ENCODE results near the gene SYT11. TPM values are rescaled to one million over a fixed set of nuclear protein-coding genes. Genes with fewer than 3 reads are reported as not detected.
A peak's percentile ranks its signal among the peaks of the same experiment; 100 is the strongest.

The SYT11 gene
- total RNA-seq, 1 donor from 2014 or later: 2.3 TPM

- H3K36me3 Mint-ChIP-seq: peaks cover 15% of the 10 kb centered on the region
- H3K9me3 Mint-ChIP-seq: no peaks in the 10 kb centered on the region
- peaks cover 13% of the 10 kb centered on the region for H3K4me1 Mint-ChIP-seq (ENCODE audit: unreplicated experiment)
- peak within 1 kb of the TSS; percentile 100 for H3K4me3 Mint-ChIP-seq
- no peak for TF ChIP-seq CTCF (conservative IDR thresholded peaks at IDR 0.05)
- peaks cover 16% of the 10 kb centered on the region for H3K27me3 Mint-ChIP-seq
- DNase-seq (ENCODE audit: extremely low spot score, unreplicated experiment): peak; percentile 85
- peak within 1 kb of the TSS; percentile 98 for H3K27ac Mint-ChIP-seq
Measured at GRCh38 chr1:155856975-155857930, 2.1 kb upstream of the SYT11 start, which contains the start of gene GON4L. TSS of gene GON4L (minus strand) at chr1:155857214. CDS start at chr1:155853780, 3,434 bp downstream.

GRCh38 chr1:155858800-155859233 lies 550 bp upstream of the SYT11 start:
- peaks cover 13% of the 10 kb centered on the region for H3K4me1 Mint-ChIP-seq (ENCODE audit: unreplicated experiment)
- peak overlapping the region; percentile 89 for H3K4me3 Mint-ChIP-seq
- peaks cover 22% of the 10 kb centered on the region for H3K27me3 Mint-ChIP-seq
- peak overlapping the region; percentile 83 for H3K27ac Mint-ChIP-seq
- TF ChIP-seq CTCF (conservative IDR thresholded peaks at IDR 0.05): no peak
- no peaks in the 10 kb centered on the region for H3K9me3 Mint-ChIP-seq
- DNase-seq (ENCODE audit: extremely low spot score, unreplicated experiment): no peak
- peaks cover 9% of the 10 kb centered on the region for H3K36me3 Mint-ChIP-seq

- Mint-ChIP-seq H3K4me3 (no peak overlapping the region), H3K27ac (no peak overlapping the region), H3K9me3 (no peaks in the 10 kb centered on the region), H3K36me3 (peaks cover 6% of the 10 kb centered on the region), H3K27me3 (peaks cover 22% of the 10 kb centered on the region), H3K4me1 (ENCODE audit: unreplicated experiment) (peaks cover 13% of the 10 kb centered on the region)
- no peak for DNase-seq (ENCODE audit: extremely low spot score, unreplicated experiment)
- TF ChIP-seq CTCF (conservative IDR thresholded peaks at IDR 0.05): no peak
Measured at GRCh38 chr1:155859881-155860871, 809 bp downstream of the SYT11 start.

GRCh38 chr1:155860970-155861510 lies 1.7 kb downstream of the SYT11 start:
- Mint-ChIP-seq H3K27me3 (peaks cover 22% of the 10 kb centered on the region), H3K36me3 (peaks cover 4% of the 10 kb centered on the region), H3K4me3 (peak overlapping the region; percentile 42), H3K9me3 (no peaks in the 10 kb centered on the region), H3K4me1 (ENCODE audit: unreplicated experiment) (peaks cover 13% of the 10 kb centered on the region), H3K27ac (no peak overlapping the region)
- no peak for DNase-seq (ENCODE audit: extremely low spot score, unreplicated experiment)
- TF ChIP-seq CTCF (conservative IDR thresholded peaks at IDR 0.05): no peak

- no peak overlapping the region for H3K27ac Mint-ChIP-seq
- no peaks in the 10 kb centered on the region for H3K9me3 Mint-ChIP-seq
- H3K4me1 Mint-ChIP-seq (ENCODE audit: unreplicated experiment): peaks cover 11% of the 10 kb centered on the region
- no peak for DNase-seq (ENCODE audit: extremely low spot score, unreplicated experiment)
- H3K27me3 Mint-ChIP-seq: peaks cover 22% of the 10 kb centered on the region
- H3K4me3 Mint-ChIP-seq: no peak overlapping the region
- no peak for TF ChIP-seq CTCF (conservative IDR thresholded peaks at IDR 0.05)
- peaks cover 3% of the 10 kb centered on the region for H3K36me3 Mint-ChIP-seq
Measured at GRCh38 chr1:155861896-155862295, 2.5 kb downstream of the SYT11 start.
